IMR-90 (cell line): Measurements from ENCODE around the gene WDR48. TPM values are rescaled to one million over a fixed set of nuclear protein-coding genes. Genes with fewer than 3 reads are reported as not detected.
"Not testable (repeated sequence)": the region's sequence is repeated elsewhere in the genome, so short reads cannot be mapped to it uniquely, and the experiment has no call there.

Experiments
- ATAC-seq: fragments of 200-7000 bp; cut with Tn5 transposase; 2 replicates; pipeline ENCODE4 v1.9.1; 2020; ENCODE audit warnings: low read depth, mild to moderate bottlenecking, moderate library complexity
- BruUV-seq: library from RNA; stranded (reverse); fragments of 400-500 nt; replicated peaks from 2 replicates; lab custom pipeline; 2021; lab: Mats Ljungman, UMichigan
- CTCF ChIA-PET: fragments of 300-600 bp; formaldehyde crosslinking; extraction: SDS; loops from one replicate; lab custom pipeline; 2021; ENCODE audit warnings: antibody characterized with exemption; lab: Yijun Ruan, JAX
- POLR2A ChIA-PET: fragments of 300-600 bp; sonication (Branson Sonifier 250); formaldehyde crosslinking; loops from one replicate; lab custom pipeline; 2022; ENCODE audit warnings: antibody characterized with exemption; ENCODE audit not compliant: unreplicated experiment; lab: Charles Lee
- DNase-seq: peaks from one replicate; pipeline ENCODE4 v3.0.0; 2013
- H2AFZ ChIP-seq: replicated peaks from 2 replicates; pipeline ENCODE3; 2013; ENCODE audit warnings: low read length, mild to moderate bottlenecking; ENCODE audit not compliant: poor library complexity
- H2AK5ac ChIP-seq: 2 replicates; pipeline ENCODE4 v1.6.1; 2013; ENCODE audit warnings: low read depth, low read length, inconsistent platforms
- H2AK9ac ChIP-seq: replicated peaks from 2 replicates; pipeline ENCODE3; 2013; ENCODE audit warnings: mild to moderate bottlenecking, low read depth, low read length, moderate library complexity; ENCODE audit not compliant: poor library complexity
- H2BK120ac ChIP-seq: 2 replicates; pipeline ENCODE4 v1.6.1; 2013; ENCODE audit warnings: low read depth, low read length, inconsistent platforms
- H2BK15ac ChIP-seq: 3 replicates; pipeline ENCODE4 v1.6.1; 2013; ENCODE audit warnings: low read depth, low read length, inconsistent platforms
- H2BK20ac ChIP-seq: 2 replicates; pipeline ENCODE4 v1.6.1; 2013; ENCODE audit warnings: low read depth, mild to moderate bottlenecking, inconsistent platforms, low read length, moderate library complexity
- H2BK5ac ChIP-seq: 2 replicates; pipeline ENCODE4 v1.6.1; 2013; ENCODE audit warnings: mild to moderate bottlenecking, low read depth, low read length, inconsistent platforms; ENCODE audit not compliant: poor library complexity, severe bottlenecking
- H3K14ac ChIP-seq: replicated peaks from 2 replicates; pipeline ENCODE4 v1.6.1; 2013; ENCODE audit warnings: low read depth, low read length, inconsistent platforms
- H3K18ac ChIP-seq: 2 replicates; pipeline ENCODE4 v1.6.1; 2013; ENCODE audit warnings: low read depth, low read length, control low read depth
- H3K23ac ChIP-seq: 2 replicates; pipeline ENCODE4 v1.6.1; 2013; ENCODE audit warnings: low read depth, low read length, inconsistent platforms
- H3K27ac ChIP-seq: 2 replicates; pipeline ENCODE4 v1.5.1; 2013; ENCODE audit warnings: mild to moderate bottlenecking, control low read depth, low read length; ENCODE audit not compliant: insufficient read depth
- H3K27me3 ChIP-seq: 2 replicates; pipeline ENCODE4 v1.6.1; 2013; ENCODE audit warnings: low read length; ENCODE audit not compliant: control insufficient read depth, insufficient read depth
- H3K36me3 ChIP-seq: 2 replicates; pipeline ENCODE4 v1.6.1; 2013; ENCODE audit warnings: low read length, mixed read lengths; ENCODE audit not compliant: control insufficient read depth, insufficient read depth
- H3K4ac ChIP-seq: 2 replicates; pipeline ENCODE4 v1.6.1; 2013; ENCODE audit warnings: low read depth, low read length, inconsistent platforms
- H3K4me1 ChIP-seq: 2 replicates; pipeline ENCODE4 v1.6.1; 2013; ENCODE audit warnings: low read length, mixed read lengths; ENCODE audit not compliant: control insufficient read depth, insufficient read depth
- H3K4me2 ChIP-seq: 2 replicates; pipeline ENCODE4 v1.6.1; 2013; ENCODE audit warnings: low read depth, mild to moderate bottlenecking, control low read depth, low read length, moderate library complexity
- H3K4me3 ChIP-seq: 2 replicates; pipeline ENCODE4 v1.5.1; 2013; ENCODE audit warnings: low read depth, mild to moderate bottlenecking, control low read depth, low read length, moderate library complexity; ENCODE audit not compliant: insufficient read depth
- H3K56ac ChIP-seq: 2 replicates; pipeline ENCODE4 v1.6.1; 2013; ENCODE audit warnings: low read length, inconsistent platforms; ENCODE audit not compliant: insufficient read depth; ENCODE audit errors: extremely low read depth
- H3K79me1 ChIP-seq, 2 experiments: 2 replicates each; pipeline ENCODE4 v1.6.1; 2013; ENCODE audit warnings: low read length in 2 of 2, inconsistent platforms in 1 of 2, low read depth in 1 of 2
- H3K9ac ChIP-seq: 2 replicates; pipeline ENCODE4 v1.6.1; 2013; ENCODE audit warnings: low read depth, low read length, control low read depth
- H3K9me1 ChIP-seq: 2 replicates; pipeline ENCODE4 v1.6.1; 2013; ENCODE audit warnings: low read length, inconsistent platforms; ENCODE audit not compliant: insufficient read depth
- H3K9me3 ChIP-seq: 2 replicates; pipeline ENCODE4 v1.6.1; 2013; ENCODE audit warnings: low read length; ENCODE audit not compliant: control insufficient read depth, insufficient read depth
- H4K20me1 ChIP-seq: 2 replicates; pipeline ENCODE4 v1.6.1; 2013; ENCODE audit warnings: low read length, inconsistent platforms; ENCODE audit not compliant: insufficient read depth
- H4K5ac ChIP-seq: 2 replicates; pipeline ENCODE4 v1.6.1; 2013; ENCODE audit warnings: mild to moderate bottlenecking, low read depth, low read length, control low read depth
- H4K8ac ChIP-seq, 2 experiments: 2 replicates each; pipeline ENCODE4 v1.6.1; 2013; ENCODE audit warnings: low read depth in 2 of 2, low read length in 2 of 2, control low read depth in 1 of 2, inconsistent platforms in 1 of 2
- H4K91ac ChIP-seq: 2 replicates; pipeline ENCODE4 v1.6.1; 2013; ENCODE audit warnings: low read depth, low read length, inconsistent platforms; ENCODE audit not compliant: insufficient read depth
- CTCF ChIP-seq: conservative IDR thresholded peaks from 2 replicates; pipeline ENCODE4 v1.5.1; 2012; ENCODE audit warnings: mild to moderate bottlenecking, low read depth, low read length, improper control_type of control experiment
- WGBS, 2 experiments: methylation state at CpG; one replicate each; pipeline versions ENCODE4 v1.1.5 to v1.1.7; 2013; ENCODE audit warnings: missing lambda C conversion rate in 2 of 2; ENCODE audit not compliant: insufficient read length in 1 of 2; ENCODE audit errors: extremely low coverage in 2 of 2; 5-methylcytosine and 5-hydroxymethylcytosine counted together
- dilution Hi-C: fragments of 300-500 bp; cut with HindIII; formaldehyde crosslinking; loops from one replicate; pipeline ENCODE4 v1.14.3; 2018; ENCODE audit warnings: low sequenced_read_pairs; ENCODE audit not compliant: unreplicated experiment
- in situ Hi-C: fragments of 300-500 bp; cut with MboI; formaldehyde crosslinking; loops from 3 replicates; pipeline ENCODE4 v1.14.3; 2019; ENCODE audit warnings: low sequenced_read_pairs, inconsistent platforms, mixed read lengths
- intact Hi-C: fragments of 100-400 bp; cut with micrococcal nuclease; formaldehyde crosslinking; loops from 2 replicates; pipeline ENCODE4 v1.10.0; 2022
- polyA plus RNA-seq, 3 experiments: library from polyadenylated mRNA; depleted of rRNA; stranded (reverse); fragments of >200 nt; gene quantifications; 2 replicates each; pipeline ENCODE4 v1.2.3, GENCODE V29; 2012; ENCODE audit warnings: low replicate concordance in 1 of 3
- total RNA-seq: library from RNA; depleted of rRNA; stranded (reverse); fragments of >200 nt; gene quantifications from 2 replicates; pipeline ENCODE4 v1.2.3, GENCODE V29; 2012

WDR48 gene
- total and polyA plus RNA-seq, 2 of the 4 experiments (the other 2 are of a cell fraction) = 14.4 to 41.2 TPM

- dilution Hi-C loops = no loop called here
- Histone ChIP-seq H2AFZ (no peak overlapping the region), H2BK5ac (no peak overlapping the region), H3K4ac (no peak overlapping the region), H3K23ac (no peak overlapping the region), H3K14ac (no peak overlapping the region), H3K4me1 (peaks cover 2% of the 10 kb centered on the region; the same call in 1 of the 2 replicates), H2AK5ac (no peak overlapping the region), H4K91ac (no peak overlapping the region), H2BK15ac (no peak overlapping the region), H4K5ac (no peak overlapping the region), H3K79me1 (peaks cover 11 to 34% of the 10 kb centered on the region in 2 experiments), H2BK120ac (no peak overlapping the region), H3K18ac (no peak overlapping the region), H4K8ac (no peak overlapping the region), H3K9me3 (no peaks in the 10 kb centered on the region), H2AK9ac (no peak overlapping the region), H3K4me3 (no peak overlapping the region), H3K27me3 (no peaks in the 10 kb centered on the region), H3K9me1 (peaks cover 6% of the 10 kb centered on the region), H3K36me3 (no peaks in the 10 kb centered on the region), H3K4me2 (no peak overlapping the region), H3K9ac (no peak overlapping the region), H4K20me1 (no peaks in the 10 kb centered on the region; the same call in 1 of the 2 replicates), H2BK20ac (no peak overlapping the region), H3K56ac (no peak overlapping the region), H3K27ac (no peak overlapping the region)
- intact Hi-C loops = no loop called here
- in situ Hi-C loops = no loop called here
- BruUV-seq = no TSS peak
- WGBS, 2 experiments = no CpG with 5 or more reads among the region's 3 CpGs
- no peak for DNase-seq
- ChIA-PET POLR2A (no interaction called here), CTCF (interaction anchor here (1.5 kb wide), 1 partner anchor 9 kb away, joined by 3 read pairs; no protein-coding TSS in a partner anchor)
- TF ChIP-seq CTCF = no peak
- ATAC-seq = no peak
Measured at GRCh38 chr3:39056151-39056550, 4.3 kb downstream of the WDR48 start.

DNA sequence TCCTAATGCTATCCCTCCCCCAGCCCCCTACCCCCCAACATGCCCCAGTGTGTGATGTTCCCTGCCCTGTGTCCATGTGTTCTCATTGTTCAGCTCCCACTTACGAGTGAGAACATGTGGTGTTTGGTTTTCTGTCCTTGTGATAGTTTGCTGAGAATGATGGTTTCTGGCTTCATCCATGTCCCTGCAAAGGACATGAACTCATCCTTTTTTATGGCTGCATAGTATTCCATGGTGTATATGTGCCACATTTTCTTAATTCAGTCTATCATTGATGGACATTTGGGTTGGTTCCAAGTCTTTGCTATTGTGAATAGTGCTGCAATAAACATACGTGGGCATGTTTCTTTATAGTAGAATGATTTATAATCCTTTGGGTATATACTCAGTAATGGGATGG is 9.4 kb downstream of the WDR48 start:
- H3K9me3 ChIP-seq = not testable (repeated sequence)

More for the DNA sequence above, 9.4 kb downstream of the WDR48 start:
- H2BK120ac ChIP-seq, H3K9me1 ChIP-seq, H3K4me3 ChIP-seq, H3K18ac ChIP-seq, ATAC-seq, H2AFZ ChIP-seq, H3K23ac ChIP-seq, POLR2A ChIA-PET, H2BK5ac ChIP-seq, H3K27me3 ChIP-seq, H3K4ac ChIP-seq, H3K27ac ChIP-seq, CTCF ChIA-PET, dilution Hi-C loops, H2BK20ac ChIP-seq, H3K4me2 ChIP-seq, H3K36me3 ChIP-seq, H2BK15ac ChIP-seq, H3K9ac ChIP-seq, H2AK9ac ChIP-seq, H3K4me1 ChIP-seq, H2AK5ac ChIP-seq, H3K14ac ChIP-seq, in situ Hi-C loops, intact Hi-C loops, H4K5ac ChIP-seq, H4K91ac ChIP-seq, DNase-seq, H3K56ac ChIP-seq, H4K8ac ChIP-seq, BruUV-seq, H4K20me1 ChIP-seq: not testable (repeated sequence)
- no CpG with 5 or more reads among the region's 2 CpGs for WGBS, 2 experiments
- peaks cover 20 to 35% of the 10 kb centered on the region in 2 experiments for H3K79me1 ChIP-seq
